ENCODE measurements around the gene CST1.
"Not testable (repeated sequence)": the region's sequence is repeated elsewhere in the genome, so short reads cannot be mapped to it uniquely, and the experiment has no call there.

GRCh38 chr20:23778676-23779075, 27.9 kb upstream of the CST1 start:
- TF ChIP-seq, protein P1, sequence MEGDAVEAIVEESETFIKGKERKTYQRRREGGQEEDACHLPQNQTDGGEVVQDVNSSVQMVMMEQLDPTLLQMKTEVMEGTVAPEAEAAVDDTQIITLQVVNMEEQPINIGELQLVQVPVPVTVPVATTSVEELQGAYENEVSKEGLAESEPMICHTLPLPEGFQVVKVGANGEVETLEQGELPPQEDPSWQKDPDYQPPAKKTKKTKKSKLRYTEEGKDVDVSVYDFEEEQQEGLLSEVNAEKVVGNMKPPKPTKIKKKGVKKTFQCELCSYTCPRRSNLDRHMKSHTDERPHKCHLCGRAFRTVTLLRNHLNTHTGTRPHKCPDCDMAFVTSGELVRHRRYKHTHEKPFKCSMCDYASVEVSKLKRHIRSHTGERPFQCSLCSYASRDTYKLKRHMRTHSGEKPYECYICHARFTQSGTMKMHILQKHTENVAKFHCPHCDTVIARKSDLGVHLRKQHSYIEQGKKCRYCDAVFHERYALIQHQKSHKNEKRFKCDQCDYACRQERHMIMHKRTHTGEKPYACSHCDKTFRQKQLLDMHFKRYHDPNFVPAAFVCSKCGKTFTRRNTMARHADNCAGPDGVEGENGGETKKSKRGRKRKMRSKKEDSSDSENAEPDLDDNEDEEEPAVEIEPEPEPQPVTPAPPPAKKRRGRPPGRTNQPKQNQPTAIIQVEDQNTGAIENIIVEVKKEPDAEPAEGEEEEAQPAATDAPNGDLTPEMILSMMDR (IDR thresholded peaks at IDR 0.05; ENCODE audit: borderline replicate concordance, extremely low read depth, low read length, poor library complexity, severe bottlenecking), result not testable (repeated sequence)
- TF ChIP-seq EZH2 (IDR thresholded peaks at IDR 0.05; ENCODE audit: borderline replicate concordance, low read depth, low read length, severe bottlenecking), result not testable (repeated sequence)
